Measurements from ENCODE around the gene DIP2B. TPM values are rescaled to one million over a fixed set of nuclear protein-coding genes. Genes with fewer than 3 reads are reported as not detected.
A peak's percentile ranks its signal among the peaks of the same experiment; 100 is the strongest.
"Not testable (repeated sequence)": the region's sequence is repeated elsewhere in the genome, so short reads cannot be mapped to it uniquely, and the experiment has no call there.

DIP2B gene
- total RNA-seq, 1 donor from 2014 or later: 25.3 TPM

DNA sequence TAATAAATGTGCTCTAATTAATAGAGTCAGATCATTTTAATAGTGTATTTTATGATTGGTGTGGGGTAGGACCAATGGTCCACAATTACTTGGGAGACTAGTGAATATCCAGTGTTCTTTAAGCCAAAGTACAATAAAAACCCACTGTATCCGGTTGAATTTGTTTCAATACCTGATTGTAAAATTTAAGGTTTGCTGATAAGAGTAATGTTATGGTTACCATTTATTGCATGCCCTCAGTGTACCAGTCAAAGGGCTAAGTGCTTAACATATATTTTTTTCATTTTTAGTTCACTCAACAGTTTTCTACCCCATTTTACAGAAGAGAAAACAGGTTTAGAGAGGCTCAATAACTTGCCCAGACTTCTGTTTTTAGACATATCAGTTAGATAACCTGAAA, 161.2 kb downstream of the DIP2B start:
- DNase-seq (ENCODE audit: low read depth): no peak

DNA sequence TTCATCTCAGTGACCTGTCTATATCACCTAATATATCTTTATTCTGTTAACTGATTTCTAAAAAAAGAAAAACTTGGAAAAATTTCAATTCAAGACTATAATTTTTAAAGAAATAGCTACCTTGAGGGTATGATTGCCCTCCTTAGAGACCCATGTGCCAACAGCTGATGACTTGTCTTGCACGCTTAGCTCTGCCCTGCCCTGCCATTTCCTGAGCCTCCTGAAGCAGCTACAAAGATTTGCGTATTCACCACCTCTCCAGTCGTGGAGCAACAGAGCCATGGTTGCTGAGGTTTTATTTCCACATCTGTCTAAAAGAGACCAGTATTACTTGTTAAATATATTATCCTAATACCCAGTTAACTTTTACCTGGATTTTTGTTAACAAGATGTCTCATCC, 167.4 kb downstream of the DIP2B start:
- no peak for DNase-seq (ENCODE audit: low read depth)

DNA sequence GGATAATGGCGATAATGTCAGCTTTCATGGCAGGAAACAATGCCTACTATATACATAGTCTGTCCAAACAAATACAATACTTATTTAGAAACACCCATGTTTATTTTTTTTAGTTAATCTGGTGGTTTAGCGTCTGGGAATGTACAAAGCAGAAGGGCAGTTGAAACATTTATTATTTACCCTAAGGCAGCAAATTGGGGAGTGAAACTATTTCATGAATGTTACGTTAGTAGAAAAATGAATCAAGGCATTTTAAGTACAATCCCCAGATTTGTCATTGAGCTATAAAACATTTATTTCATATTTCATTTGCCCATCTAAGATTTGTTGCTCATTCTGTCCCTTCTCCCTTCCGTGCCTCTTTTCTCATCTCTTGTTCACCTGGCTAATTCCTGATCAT, 172.0 kb downstream of the DIP2B start:
- DNase-seq (ENCODE audit: low read depth): no peak

DNA sequence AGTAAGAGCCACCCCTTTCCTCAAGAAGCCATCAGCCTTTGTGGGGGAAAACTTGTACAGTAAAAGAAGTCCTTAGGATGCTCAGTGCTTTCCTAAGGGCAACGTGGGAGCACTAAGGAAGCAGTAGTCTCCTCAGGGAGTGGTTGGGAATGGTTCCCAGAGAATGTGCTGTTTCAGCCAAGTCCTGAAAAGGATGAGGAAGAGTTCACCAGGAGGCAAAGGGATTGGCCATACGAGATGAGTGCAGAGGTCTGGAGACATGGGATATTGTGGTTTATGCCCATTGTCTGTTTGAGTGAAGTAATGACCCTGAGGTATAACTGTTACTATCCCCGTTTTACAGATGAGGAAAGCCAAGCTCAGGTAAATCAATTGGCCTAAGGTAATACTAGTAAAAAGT, 173.1 kb downstream of the DIP2B start:
- DNase-seq (ENCODE audit: low read depth): peak; percentile 27

DNA sequence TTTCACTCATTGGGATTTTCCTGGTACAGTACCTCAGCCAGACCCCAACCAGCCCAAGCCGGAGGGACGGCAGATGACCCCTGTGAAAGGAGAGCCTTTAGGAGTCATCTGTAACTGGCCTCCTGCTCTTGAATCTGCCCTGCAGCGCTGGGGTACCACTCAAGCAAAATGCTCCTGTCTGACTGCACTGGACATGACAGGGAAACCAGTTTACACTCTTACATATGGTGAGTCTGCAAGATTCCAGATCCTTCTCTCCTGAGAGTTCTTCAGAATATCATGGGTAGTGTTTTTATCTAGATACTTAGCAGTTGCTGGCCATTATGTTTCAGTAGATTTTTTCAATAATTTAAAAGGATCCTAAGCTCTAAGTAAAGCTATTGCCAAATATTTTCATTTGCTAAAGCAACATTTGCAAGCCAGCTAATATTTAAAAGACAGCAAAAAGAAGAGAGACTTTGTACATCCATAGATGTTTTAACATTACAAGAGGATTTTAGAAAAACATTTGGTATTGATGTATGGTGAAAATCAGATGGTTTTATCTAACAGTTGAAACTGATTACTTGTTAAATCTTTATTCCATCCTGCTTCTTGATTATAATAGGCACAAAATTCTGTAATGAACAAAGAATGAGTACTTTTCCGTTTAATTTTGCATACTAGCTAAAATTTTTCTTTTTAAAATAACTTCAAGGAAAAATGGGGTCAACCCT, 174.0 kb downstream of the DIP2B start:
- DNase-seq (ENCODE audit: low read depth): no peak

DNA sequence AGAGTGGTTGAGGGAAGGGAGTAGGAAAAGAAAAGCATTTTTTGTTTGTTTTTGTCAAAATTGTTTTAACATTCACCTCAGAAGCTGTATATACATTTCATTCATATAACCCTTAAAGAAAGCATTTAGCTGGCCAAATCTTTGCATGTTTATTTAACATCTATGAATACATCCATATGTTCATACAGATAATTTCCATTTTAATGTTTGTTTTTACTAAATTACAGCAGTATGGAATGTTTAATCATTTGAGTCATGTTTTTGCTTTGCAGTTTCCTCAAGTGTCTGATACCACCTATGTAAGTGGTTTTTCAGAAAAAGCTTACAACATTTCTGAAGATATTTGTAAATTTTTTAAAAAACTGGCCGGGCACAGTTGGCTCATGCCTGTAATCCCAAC, 174.8 kb downstream of the DIP2B start:
- DNase-seq (ENCODE audit: low read depth): no peak

DNA sequence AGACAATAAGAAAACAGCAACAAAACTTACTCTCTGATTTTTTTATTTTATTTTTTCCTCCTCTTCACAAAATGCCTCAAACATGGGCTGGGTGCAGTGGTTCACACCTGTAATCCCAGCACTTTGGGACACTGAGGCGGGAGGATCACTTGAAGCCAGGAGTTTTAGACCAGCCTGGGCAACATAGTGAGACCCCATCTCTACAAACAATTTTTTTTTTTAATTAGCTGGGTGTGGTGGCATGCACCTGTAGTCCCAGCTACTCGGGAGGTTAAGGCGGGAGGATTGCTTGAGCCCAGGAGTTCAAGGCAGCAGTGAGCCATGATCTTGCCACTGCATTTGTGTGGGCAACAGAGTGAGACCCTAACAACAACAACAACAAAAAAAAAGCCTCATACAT, 176.3 kb downstream of the DIP2B start:
- not testable (repeated sequence) for DNase-seq (ENCODE audit: low read depth)

DNA sequence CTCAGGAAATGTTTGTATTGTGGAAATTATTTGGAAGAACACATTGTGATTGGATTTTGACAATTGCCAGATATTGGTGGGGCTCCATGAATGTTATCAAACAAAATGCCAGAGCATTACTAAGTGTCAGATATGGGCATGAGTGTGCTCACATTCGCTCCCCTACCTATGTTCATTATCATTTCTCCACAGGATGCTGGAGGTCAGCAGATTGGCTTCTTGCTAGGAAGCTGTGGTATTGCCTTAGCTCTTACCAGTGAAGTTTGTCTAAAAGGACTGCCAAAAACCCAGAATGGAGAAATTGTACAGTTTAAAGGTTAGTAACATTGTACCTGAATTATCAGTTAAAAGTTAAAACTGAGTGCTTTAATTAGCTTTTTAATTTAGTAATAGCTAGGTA, 180.9 kb downstream of the DIP2B start:
- no peak for DNase-seq (ENCODE audit: low read depth)

DNA sequence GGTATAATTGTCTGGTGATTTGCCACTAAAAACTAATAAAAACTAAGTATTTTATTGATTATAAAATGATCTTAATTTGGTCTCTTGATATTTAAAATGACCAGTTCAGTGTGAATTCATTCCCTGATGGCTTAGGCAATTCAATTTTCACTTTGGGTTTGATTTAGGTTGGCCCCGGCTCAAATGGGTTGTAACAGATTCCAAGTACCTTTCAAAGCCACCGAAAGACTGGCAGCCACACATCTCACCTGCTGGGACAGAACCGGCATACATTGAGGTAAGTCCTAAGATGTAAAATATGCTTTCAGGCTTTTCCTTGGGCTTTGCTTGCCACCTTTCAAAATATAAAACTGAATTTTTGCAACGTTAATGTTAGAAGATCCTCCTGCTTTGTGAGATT, 181.6 kb downstream of the DIP2B start:
- no peak for DNase-seq (ENCODE audit: low read depth)

DNA sequence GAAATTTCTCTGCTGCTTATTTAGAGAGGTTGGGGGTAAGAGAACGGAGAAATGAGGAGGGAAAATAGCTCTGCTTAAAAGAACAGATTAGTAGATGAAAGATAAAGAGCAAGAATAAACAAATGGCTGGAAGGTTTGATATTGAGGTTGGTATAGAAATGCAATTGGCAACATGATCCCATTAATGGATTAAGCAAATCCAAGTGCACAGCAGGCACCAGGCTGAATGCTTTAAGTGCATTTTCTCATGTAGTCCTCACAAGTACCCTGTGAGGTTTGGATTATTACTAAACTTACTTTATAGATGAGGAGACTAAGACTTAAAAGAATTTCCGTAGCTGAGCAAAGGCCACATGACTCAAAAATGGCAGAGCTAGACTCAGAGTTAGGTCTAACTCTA, 182.2 kb downstream of the DIP2B start:
- no peak for DNase-seq (ENCODE audit: low read depth)

DNA sequence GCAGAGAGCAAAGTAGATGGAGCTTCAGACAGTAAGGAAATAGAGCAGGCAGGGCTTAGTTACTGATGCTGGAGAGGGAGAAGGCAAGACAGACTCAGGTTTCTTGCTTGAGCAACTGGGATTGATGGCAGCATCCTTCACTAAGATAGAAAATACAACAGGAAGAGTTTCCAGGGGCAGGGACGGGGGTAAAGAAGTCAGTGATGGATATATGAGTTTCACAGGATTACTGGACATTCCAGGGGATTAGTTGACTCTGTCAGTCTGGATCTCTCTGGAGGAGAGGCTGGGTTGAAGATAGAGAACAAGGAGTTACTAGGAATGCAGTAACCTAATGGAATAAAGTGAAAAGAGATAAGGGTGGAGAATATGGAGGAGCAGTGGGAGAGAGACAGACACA, 184.7 kb downstream of the DIP2B start:
- DNase-seq (ENCODE audit: low read depth): no peak

DNA sequence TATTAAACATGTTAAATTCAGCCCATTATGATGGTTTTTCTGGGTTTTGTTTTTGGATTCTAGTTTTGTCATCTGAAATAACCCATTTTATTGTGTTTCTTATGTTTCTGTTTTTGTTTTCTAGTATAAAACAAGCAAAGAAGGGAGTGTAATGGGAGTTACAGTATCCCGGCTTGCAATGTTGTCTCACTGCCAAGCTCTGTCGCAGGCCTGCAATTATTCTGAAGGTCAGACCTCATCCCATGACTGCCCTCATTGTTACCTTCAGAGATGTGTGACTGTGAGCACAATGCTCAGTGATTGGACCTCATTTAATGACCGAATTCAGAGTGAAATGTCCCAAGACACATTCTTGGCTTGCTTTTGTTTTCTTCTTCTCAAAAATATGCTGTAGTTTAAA, 186.1 kb downstream of the DIP2B start:
- DNase-seq (ENCODE audit: low read depth): no peak

DNA sequence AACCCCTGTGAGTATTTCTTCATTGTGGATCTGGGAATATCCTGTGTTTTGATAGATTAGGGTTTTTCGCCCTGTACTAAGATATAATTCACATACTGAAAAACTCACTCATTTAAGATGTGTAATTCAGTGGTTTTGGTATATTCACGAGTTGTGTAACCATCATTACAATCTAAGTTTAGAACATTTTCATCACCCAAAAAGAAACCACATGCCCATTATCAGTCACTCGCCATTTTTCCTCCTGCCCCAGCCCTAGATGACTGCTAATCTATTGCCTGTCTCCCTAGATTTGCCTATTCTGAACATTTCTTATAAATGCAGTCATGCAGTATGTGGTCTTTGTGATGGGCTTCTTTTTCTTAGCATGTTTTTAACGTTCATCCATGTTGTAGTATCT, 191.2 kb downstream of the DIP2B start:
- DNase-seq (ENCODE audit: low read depth): no peak

DNA sequence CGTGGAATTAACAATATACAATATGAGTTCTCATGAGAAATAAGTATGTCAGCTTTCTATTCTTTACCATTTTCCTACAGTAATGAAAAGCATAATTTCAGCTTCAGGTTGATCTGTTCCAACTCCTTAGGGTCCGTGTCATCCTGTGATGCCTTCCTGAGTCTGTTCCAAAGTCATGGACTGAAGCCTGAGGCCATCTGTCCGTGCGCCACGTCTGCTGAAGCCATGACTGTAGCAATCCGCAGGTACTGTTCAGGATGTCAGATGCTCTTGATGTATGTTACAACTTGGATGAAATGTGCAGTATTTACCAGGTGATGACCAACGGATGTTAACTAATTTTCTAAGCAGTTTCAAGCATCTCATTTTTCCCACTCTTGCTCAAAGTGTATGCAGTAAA, 192.1 kb downstream of the DIP2B start:
- no peak for DNase-seq (ENCODE audit: low read depth)

DNA sequence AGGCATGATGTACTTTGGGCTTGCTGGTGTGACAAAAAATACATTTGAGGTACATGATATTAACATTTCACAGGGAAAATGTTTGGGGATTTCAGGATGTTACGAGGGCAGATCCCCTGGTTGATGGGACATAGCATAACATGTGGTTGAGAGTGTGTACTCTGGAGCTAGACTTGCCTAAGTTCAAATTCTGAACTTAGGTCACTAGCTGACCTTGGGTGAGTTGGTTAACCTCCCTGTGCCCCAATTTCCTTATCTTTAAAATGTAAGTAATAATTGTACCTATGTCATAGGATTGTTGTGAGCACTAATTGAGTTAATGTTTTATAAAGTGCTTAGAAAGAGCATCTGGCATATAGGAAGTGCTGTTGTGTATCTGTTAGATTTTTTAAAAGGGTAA, 194.4 kb downstream of the DIP2B start:
- no peak for DNase-seq (ENCODE audit: low read depth)

DNA sequence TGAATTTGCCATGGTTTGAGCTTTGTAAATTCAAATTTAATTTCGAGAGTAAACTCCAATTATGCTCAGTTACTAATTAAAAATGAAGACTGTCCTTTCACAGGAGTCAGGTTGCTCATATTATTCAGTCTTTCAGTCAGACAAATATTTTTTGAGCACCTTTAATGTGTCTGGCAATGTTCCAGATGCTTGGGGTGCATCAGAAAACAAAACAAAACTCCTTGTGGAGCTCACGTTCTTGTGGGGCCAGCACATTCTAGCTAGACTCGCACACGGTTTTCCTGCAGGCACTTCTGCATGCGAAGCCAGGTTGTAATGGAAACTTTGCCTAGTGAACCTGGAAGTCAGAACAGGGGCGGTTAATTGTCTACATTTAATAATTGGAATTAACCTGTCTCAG, 195.2 kb downstream of the DIP2B start:
- no peak for DNase-seq (ENCODE audit: low read depth)

DNA sequence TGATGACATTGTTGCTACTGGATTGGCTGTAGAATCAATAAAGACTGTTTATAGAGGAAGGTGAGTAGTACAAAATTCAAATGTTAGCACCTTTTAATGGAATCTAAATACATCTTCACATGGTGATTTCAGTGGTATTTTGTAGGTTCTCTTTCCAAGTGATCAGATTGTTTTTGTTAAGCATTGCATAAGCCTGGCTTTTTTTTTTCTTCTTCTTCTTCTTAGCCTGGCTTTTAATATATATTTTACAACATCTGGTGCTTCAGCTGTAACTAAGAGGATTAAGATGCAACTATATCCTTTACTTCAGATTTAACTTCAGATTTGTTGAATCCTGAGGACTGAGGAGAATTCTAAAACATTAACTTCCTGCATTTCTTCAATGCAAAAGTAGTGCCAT, 201.8 kb downstream of the DIP2B start:
- no peak for DNase-seq (ENCODE audit: low read depth)

DNA sequence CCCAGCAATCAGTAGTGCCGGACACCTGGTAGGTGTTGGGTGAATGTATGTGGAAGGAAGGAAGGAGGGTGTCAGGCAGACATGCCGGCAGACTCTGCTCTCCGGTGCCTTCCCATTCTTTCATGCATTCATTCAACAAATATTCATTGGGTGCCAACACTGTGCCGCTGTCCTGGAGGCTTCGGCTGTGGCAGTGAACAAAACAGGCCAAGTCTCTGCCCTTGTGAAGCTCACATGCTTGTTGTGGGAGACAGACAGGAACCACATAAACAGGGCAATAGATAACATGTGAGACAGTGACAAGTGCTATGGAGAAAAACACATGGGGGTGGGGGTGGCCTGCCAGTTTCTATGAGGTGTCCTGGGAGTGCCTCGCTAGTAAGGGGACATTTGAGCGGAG, 202.6 kb downstream of the DIP2B start:
- no peak for DNase-seq (ENCODE audit: low read depth)

DNA sequence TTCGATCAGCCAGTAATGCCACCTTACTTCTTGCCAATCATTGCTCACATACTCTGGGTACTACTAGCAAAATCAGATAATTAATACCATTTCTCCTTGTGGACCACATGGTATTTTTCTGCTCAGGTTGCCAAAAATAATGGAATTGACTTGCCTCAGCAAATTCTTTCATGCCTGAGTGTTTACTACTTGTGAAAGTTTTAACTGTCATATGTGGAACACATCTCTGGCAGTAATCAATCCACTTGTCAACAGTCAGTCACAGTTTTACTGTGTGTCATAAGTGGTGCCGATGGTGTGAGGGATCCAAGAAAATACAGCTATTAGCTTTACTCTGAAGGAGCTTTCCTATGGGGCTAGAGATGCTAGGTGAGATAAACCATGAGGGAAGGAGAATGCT, 203.8 kb downstream of the DIP2B start:
- DNase-seq (ENCODE audit: low read depth): no peak

DNA sequence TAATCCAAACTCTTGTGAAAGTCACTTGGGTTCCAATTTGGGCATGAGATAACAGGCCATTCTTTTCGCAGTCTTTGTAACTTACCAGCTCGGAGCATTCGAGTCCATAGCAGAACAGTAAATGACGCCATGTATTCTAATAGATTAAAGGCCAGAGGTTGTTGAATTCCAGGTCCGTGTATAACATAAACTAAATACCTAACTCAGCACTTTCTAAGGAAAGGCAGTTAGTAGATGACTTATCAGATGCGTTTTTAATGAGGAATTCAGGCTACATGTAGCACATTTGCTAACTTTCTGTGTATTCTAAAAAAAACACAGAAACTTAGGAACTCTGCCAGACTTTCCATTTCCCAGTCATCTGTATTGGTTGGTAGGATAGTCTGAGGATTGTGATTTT, 206.3 kb downstream of the DIP2B start:
- no peak for DNase-seq (ENCODE audit: low read depth)

DNA sequence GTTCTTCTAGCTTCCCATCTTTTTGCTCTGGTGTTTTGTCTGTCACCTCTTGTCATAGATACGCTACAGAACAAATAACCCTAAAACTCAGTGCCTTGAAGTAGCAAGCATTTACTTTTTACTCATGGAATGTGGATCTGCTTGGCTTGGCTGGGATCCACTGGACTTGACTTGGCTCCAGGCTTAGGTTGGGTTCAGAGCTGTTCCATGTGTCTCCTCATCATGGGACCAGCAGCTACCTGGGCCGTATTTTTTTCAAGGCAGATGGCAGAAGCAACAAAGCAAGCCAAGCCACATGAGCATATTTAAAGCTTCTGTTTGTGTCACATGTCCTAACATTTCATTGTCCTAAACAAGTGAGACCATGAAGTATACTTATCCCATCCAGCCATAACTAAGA, 210.4 kb downstream of the DIP2B start:
- DNase-seq (ENCODE audit: low read depth): peak; percentile 14

DNA sequence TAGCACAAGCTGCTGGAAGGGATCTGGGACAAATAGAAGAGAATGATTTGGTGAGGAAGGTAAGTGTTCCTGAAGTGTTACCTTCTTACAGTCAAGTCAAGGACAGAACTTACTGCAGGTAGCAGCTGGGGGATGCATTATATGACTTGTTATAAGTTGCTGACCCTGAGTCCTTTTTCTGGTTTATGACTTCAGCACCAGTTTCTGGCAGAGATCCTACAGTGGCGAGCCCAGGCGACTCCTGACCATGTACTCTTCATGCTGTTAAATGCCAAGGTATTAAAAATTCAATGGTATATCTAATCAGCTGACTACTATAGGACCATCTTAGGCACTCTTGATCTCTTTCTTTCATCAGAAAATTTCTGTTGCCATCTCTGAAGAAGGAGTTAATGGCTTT, 214.0 kb downstream of the DIP2B start:
- DNase-seq (ENCODE audit: low read depth): no peak

DNA sequence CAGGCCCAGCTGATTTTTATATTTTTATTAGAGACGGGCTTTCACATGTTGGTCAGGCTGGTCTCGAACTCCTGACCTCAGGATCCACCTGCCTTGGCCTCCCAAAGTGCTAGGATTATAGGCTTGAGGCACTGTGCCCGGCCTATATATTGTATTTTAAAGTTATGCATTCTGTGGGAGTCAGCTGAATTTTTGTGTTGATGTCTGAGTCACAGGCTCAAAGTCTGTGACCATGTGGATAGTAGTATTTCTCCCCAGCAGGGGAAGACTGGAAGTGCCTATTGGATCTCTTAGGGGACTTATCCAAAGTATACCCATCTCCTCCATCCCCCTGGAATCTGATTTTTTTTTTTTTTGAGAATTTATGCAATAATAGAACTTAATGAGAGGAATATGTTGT, 215.3 kb downstream of the DIP2B start:
- DNase-seq (ENCODE audit: low read depth): no peak

DNA sequence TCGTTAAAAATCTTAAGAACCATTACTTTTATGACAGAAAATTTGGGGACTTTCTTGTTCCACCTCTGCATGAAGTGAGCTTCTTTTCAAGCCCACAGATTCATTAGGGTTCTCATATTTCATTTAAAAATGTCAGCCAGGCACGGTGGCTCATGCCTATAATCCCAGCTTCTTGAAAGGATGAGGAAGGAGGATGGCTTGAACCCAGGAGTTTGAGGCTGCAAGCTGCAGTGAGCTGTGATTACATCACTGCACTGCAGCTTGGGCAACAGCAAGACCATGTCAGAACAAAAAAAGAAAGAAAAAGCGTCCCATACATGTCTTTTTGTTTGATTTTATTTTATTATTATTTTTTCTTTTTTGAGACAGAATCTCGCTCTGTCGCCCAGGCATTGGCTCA, 215.7 kb downstream of the DIP2B start:
- DNase-seq (ENCODE audit: low read depth): no peak
